SU-DHL-6 (cell line): ENCODE measurements around the gene ADAMTS17.

Experiments used
- H2AFZ ChIP-seq: fragments of 200-600 bp; sonication (generic); 2 replicates; pipeline ENCODE4 v1.6.1; 2014; ENCODE audit warnings: low read depth, mild to moderate bottlenecking, moderate library complexity, mixed read lengths, antibody characterized with exemption, low read length; ENCODE audit not compliant: severe bottlenecking
- H3F3A ChIP-seq: fragments of 200-600 bp; shearing (Covaris generic); 2 replicates; pipeline ENCODE4 v1.6.0; 2016; ENCODE audit warnings: antibody characterized with exemption, mild to moderate bottlenecking; ENCODE audit not compliant: insufficient read depth
- H3K27ac ChIP-seq: fragments of 200-600 bp; sonication (generic); 2 replicates; pipeline ENCODE4 v1.5.1; 2016; ENCODE audit warnings: low read depth, mild to moderate bottlenecking, low read length, moderate library complexity, mixed read lengths
- H3K27me3 ChIP-seq: fragments of 200-600 bp; sonication (generic), shearing (Covaris generic); 2 replicates; pipeline ENCODE4 v1.6.0; 2014; ENCODE audit warnings: mild to moderate bottlenecking, low read length
- H3K36me3 ChIP-seq: fragments of 200-600 bp; sonication (generic); 2 replicates; pipeline ENCODE4 v1.6.1; 2014; ENCODE audit warnings: mild to moderate bottlenecking, low read length, mixed read lengths
- H3K4me2 ChIP-seq: fragments of 300-600, 200-600 bp; shearing (Covaris generic), sonication (generic); 2 replicates; pipeline ENCODE4 v1.6.0; 2014; ENCODE audit warnings: low read length, low read depth, mild to moderate bottlenecking; ENCODE audit not compliant: poor library complexity, severe bottlenecking
- H3K4me3 ChIP-seq: fragments of 200-600 bp; sonication (generic); 2 replicates; pipeline ENCODE4 v1.5.1; 2014; ENCODE audit warnings: antibody characterized with exemption, low read length, mild to moderate bottlenecking, mixed read lengths; ENCODE audit not compliant: insufficient read depth, poor library complexity, severe bottlenecking
- H3K79me2 ChIP-seq: fragments of 200-600 bp; sonication (generic); 2 replicates; pipeline ENCODE4 v1.6.1; 2014; ENCODE audit warnings: mild to moderate bottlenecking, low read length, moderate library complexity; ENCODE audit not compliant: insufficient read depth
- H3K9ac ChIP-seq: fragments of 200-600 bp; sonication (generic); 2 replicates; pipeline ENCODE4 v1.7.0; 2014; ENCODE audit warnings: mild to moderate bottlenecking, low read length
- H3K9me2 ChIP-seq: fragments of 200-600 bp; sonication (generic); replicated peaks from 2 replicates; pipeline ENCODE4 v1.6.1; 2014; ENCODE audit warnings: low read length; ENCODE audit not compliant: insufficient read depth
- H3K9me3 ChIP-seq: fragments of 200-600 bp; sonication (generic); 2 replicates; pipeline ENCODE4 v1.6.1; 2014; ENCODE audit warnings: low read length, mixed read lengths; ENCODE audit not compliant: insufficient read depth
- H4K20me1 ChIP-seq: fragments of 200-600 bp; sonication (generic); 2 replicates; pipeline ENCODE4 v1.6.1; 2014; ENCODE audit warnings: low read depth, mild to moderate bottlenecking, antibody characterized with exemption, low read length, moderate library complexity, mixed read lengths
- CTCF ChIP-seq: fragments of 200-600 bp; sonication (generic); IDR thresholded peaks from one replicate; pipeline ENCODE4 v1.5.1; 2017; ENCODE audit warnings: antibody characterized with exemption, mild to moderate bottlenecking, low read length, moderate library complexity; ENCODE audit not compliant: insufficient read depth, poor library complexity, severe bottlenecking
- EZH2phosphoT487 ChIP-seq: fragments of 200-600 bp; sonication (generic), shearing (Covaris generic); conservative IDR thresholded peaks from 2 replicates; pipeline ENCODE4 v1.6.1; 2018; ENCODE audit warnings: mild to moderate bottlenecking, antibody characterized with exemption, low read length, moderate library complexity, mixed read lengths

ADAMTS17 gene

GRCh38 chr15:100019601-100020000 is 322.2 kb downstream of the ADAMTS17 start:
- Histone ChIP-seq H3K9ac (no peak overlapping the region), H3F3A (no peaks in the 10 kb centered on the region), H3K36me3 (no peaks in the 10 kb centered on the region), H3K9me3 (no peaks in the 10 kb centered on the region), H3K9me2 (no peaks in the 10 kb centered on the region), H2AFZ (no peak overlapping the region), H3K27ac (no peak overlapping the region), H3K79me2 (no peaks in the 10 kb centered on the region), H3K4me3 (no peak overlapping the region), H3K4me2 (no peak overlapping the region), H4K20me1 (no peaks in the 10 kb centered on the region), H3K27me3 (no peaks in the 10 kb centered on the region)
- no peak for TF ChIP-seq EZH2phosphoT487
- no peak for TF ChIP-seq CTCF

GRCh38 chr15:100018191-100018590 is 323.6 kb downstream of the ADAMTS17 start:
- H4K20me1 ChIP-seq: no peaks in the 10 kb centered on the region
- H3K9ac ChIP-seq: no peak overlapping the region
- H3K27me3 ChIP-seq: no peaks in the 10 kb centered on the region
- TF ChIP-seq EZH2phosphoT487 (no peak), CTCF (no peak)
- H3K27ac ChIP-seq: no peak overlapping the region
- H3K9me2 ChIP-seq: no peaks in the 10 kb centered on the region
- no peak overlapping the region for H3K4me2 ChIP-seq
- no peak overlapping the region for H2AFZ ChIP-seq
- H3K79me2 ChIP-seq: no peaks in the 10 kb centered on the region
- H3K9me3 ChIP-seq: no peaks in the 10 kb centered on the region
- H3K4me3 ChIP-seq: no peak overlapping the region
- H3K36me3 ChIP-seq: no peaks in the 10 kb centered on the region
- H3F3A ChIP-seq: no peaks in the 10 kb centered on the region

GRCh38 chr15:100017140-100017539 is 324.6 kb downstream of the ADAMTS17 start:
- Histone ChIP-seq H4K20me1 (no peaks in the 10 kb centered on the region), H2AFZ (no peak overlapping the region), H3K4me2 (no peak overlapping the region), H3K4me3 (no peak overlapping the region), H3K79me2 (no peaks in the 10 kb centered on the region), H3K9me3 (no peaks in the 10 kb centered on the region), H3K36me3 (no peaks in the 10 kb centered on the region), H3K27me3 (no peaks in the 10 kb centered on the region), H3K9me2 (no peaks in the 10 kb centered on the region), H3F3A (no peaks in the 10 kb centered on the region), H3K27ac (no peak overlapping the region), H3K9ac (no peak overlapping the region)
- TF ChIP-seq EZH2phosphoT487 (no peak), CTCF (no peak)
